K562 (cell line): Measurements from ENCODE around the gene HDAC7. TPM values are rescaled to one million over a fixed set of nuclear protein-coding genes. Genes with fewer than 3 reads are reported as not detected.

Experiments
- ATAC-seq: fragments of 200-7000 bp; cut with Tn5 transposase; 3 replicates; pipeline ENCODE4 v1.9.1; 2020; ENCODE audit warnings: moderate library complexity
- BruUV-seq: library from RNA; stranded (reverse); fragments of 400-500 nt; replicated peaks from 2 replicates; lab custom pipeline; 2021; lab: Mats Ljungman, UMichigan
- CTCF ChIA-PET: fragments of 300-600 bp; formaldehyde crosslinking; extraction: SDS; loops from one replicate; lab custom pipeline; 2021; ENCODE audit warnings: low intra/inter-chr PET ratio; lab: Yijun Ruan, JAX
- POLR2A ChIA-PET: fragments of 300-600, 350-650 bp; sonication (Branson Sonifier 250); formaldehyde crosslinking; extraction: SDS; loops from one replicate; lab custom pipeline; 2021; ENCODE audit warnings: antibody characterized with exemption, inconsistent platforms; lab: Yijun Ruan, JAX
- DNase-seq, 4 experiments: peaks; one replicate each; pipeline versions ENCODE4 v3.0.0 to v3.0.0-alpha.2; 2011 to 2018; ENCODE audit warnings: low spot score in 3 of 4, mixed read lengths in 3 of 4; ENCODE audit errors: extremely low read depth in 1 of 4
- FAIRE-seq: peaks from 2 replicates; lab custom pipeline; 2011; peaks lifted over from hg19 to GRCh38; lab: Jason Lieb, UNC
- H2AFZ ChIP-seq: 2 replicates; pipeline ENCODE4 v1.6.0; 2011; ENCODE audit warnings: low read depth, low read length, control low read depth, inconsistent platforms
- H3K27ac ChIP-seq: fragments of 200-600 bp; 3 replicates; pipeline ENCODE4 v1.8.0; 2011; ENCODE audit warnings: low read depth, mild to moderate bottlenecking, control low read depth, inconsistent platforms, low read length, moderate library complexity, mixed read lengths; ENCODE audit errors: extremely low read depth
- H3K27me3 ChIP-seq, 2 experiments: fragments of 300-600 bp in 1 of 2; 2 replicates in 1 of 2; 3 replicates in 1 of 2; pipeline versions ENCODE4 v1.6.0 to v1.8.0; 2011; ENCODE audit warnings: inconsistent platforms in 2 of 2, low read length in 2 of 2, mild to moderate bottlenecking in 1 of 2, mixed read lengths in 1 of 2, moderate library complexity in 1 of 2; ENCODE audit not compliant: control insufficient read depth in 2 of 2, insufficient read depth in 2 of 2
- H3K36me3 ChIP-seq: fragments of 300-600 bp; 3 replicates; pipeline ENCODE4 v1.8.0; 2011; ENCODE audit warnings: mild to moderate bottlenecking, low read length, inconsistent platforms; ENCODE audit not compliant: control insufficient read depth, insufficient read depth
- H3K4me1 ChIP-seq, 2 experiments: fragments of 200-600 bp in 1 of 2; replicated peaks in 1 of 2; 2 replicates in 1 of 2; 3 replicates in 1 of 2; pipeline versions ENCODE4 v1.5.1 to v1.8.0; 2011; ENCODE audit warnings: inconsistent platforms in 2 of 2, low read length in 2 of 2, mild to moderate bottlenecking in 1 of 2, mixed read lengths in 1 of 2, moderate library complexity in 1 of 2; ENCODE audit not compliant: control insufficient read depth in 2 of 2, insufficient read depth in 2 of 2
- H3K4me2 ChIP-seq: 2 replicates; pipeline ENCODE4 v1.6.1; 2011; ENCODE audit warnings: low read length, control low read depth, inconsistent platforms, mixed read lengths; ENCODE audit not compliant: insufficient read depth
- H3K4me3 ChIP-seq: fragments of 200-600 bp; sonication (generic), shearing (Covaris generic); 2 replicates; pipeline ENCODE4 v1.5.1; 2016; ENCODE audit warnings: control low read depth, inconsistent platforms
- H3K79me2 ChIP-seq: fragments of 200-600 bp; 3 replicates; pipeline ENCODE4 v1.8.0; 2011; ENCODE audit warnings: low read length, inconsistent platforms; ENCODE audit not compliant: control insufficient read depth, insufficient read depth
- H3K9ac ChIP-seq, 2 experiments: 2 replicates each; pipeline versions ENCODE4 v1.6.0 to v1.6.1; 2011; ENCODE audit warnings: low read depth in 2 of 2, low read length in 2 of 2, control low read depth in 1 of 2, inconsistent platforms in 1 of 2, mild to moderate bottlenecking in 1 of 2, mixed read lengths in 1 of 2; ENCODE audit not compliant: insufficient read depth in 1 of 2
- H3K9me1 ChIP-seq: one replicate; pipeline ENCODE4 v1.6.0; 2011; ENCODE audit warnings: inconsistent platforms, mild to moderate bottlenecking, low read length, moderate library complexity; ENCODE audit not compliant: control insufficient read depth, insufficient read depth
- H3K9me3 ChIP-seq: replicated peaks from 2 replicates; pipeline ENCODE4 v1.5.1; 2011; ENCODE audit warnings: low read depth, low read length, inconsistent platforms; ENCODE audit not compliant: control insufficient read depth, insufficient read depth
- H4K20me1 ChIP-seq: replicated peaks from 2 replicates; pipeline ENCODE4 v1.6.1; 2011; ENCODE audit warnings: low read length, inconsistent platforms, mixed read lengths; ENCODE audit not compliant: control insufficient read depth, insufficient read depth
- EP300 ChIP-seq: IDR thresholded peaks from 2 replicates; pipeline ENCODE4 v1.6.1; 2012; ENCODE audit warnings: low read length, improper control_type of control experiment
- ETS1 ChIP-seq: conservative IDR thresholded peaks from 2 replicates; pipeline ENCODE4 v1.6.1; 2011; ENCODE audit warnings: low read depth, mild to moderate bottlenecking, low read length; ENCODE audit not compliant: control insufficient read depth
- HMBOX1 ChIP-seq: sonication (generic); IDR thresholded peaks from 2 replicates; pipeline ENCODE4 v1.6.1; 2016
- KLF6 ChIP-seq: fragments of 250-450 bp; sonication (Bioruptor Pico); IDR thresholded peaks from 2 replicates; pipeline ENCODE4 v1.4.0; 2020; ENCODE audit warnings: mild to moderate bottlenecking, moderate library complexity, borderline replicate concordance
- POLR2A ChIP-seq: fragments of 450-650 bp; conservative IDR thresholded peaks from 2 replicates; pipeline ENCODE4 v1.6.1; 2016
- ZEB2 ChIP-seq: fragments of 450-650 bp; IDR thresholded peaks from 2 replicates; pipeline ENCODE4 v1.6.1; 2016
- ZNF12 ChIP-seq: sonication (generic); formaldehyde crosslinking; IDR thresholded peaks from 2 replicates; pipeline ENCODE4 v1.4.0; 2020; ENCODE audit warnings: mild to moderate bottlenecking, missing genetic modification reagents
- ZNF175 ChIP-seq: fragments of 200-800 bp; sonication (Bioruptor generic); IDR thresholded peaks from 2 replicates; pipeline ENCODE4 v1.6.1; 2016; ENCODE audit warnings: low read depth, mild to moderate bottlenecking, missing genetic modification characterization, missing compliant biosample characterization
- whole genome bisulfite sequencing: fragments of 100-300 bp; shearing (Covaris generic); methylation state at CpG from one replicate; pipeline ENCODE4 v1.1.6; 2016; ENCODE audit warnings: low coverage, mixed read lengths; ENCODE audit not compliant: insufficient coverage; ENCODE audit errors: missing lambda C conversion rate; 5-methylcytosine and 5-hydroxymethylcytosine counted together
- in situ Hi-C: fragments of 300-500 bp; cut with MboI; formaldehyde crosslinking; loops from 4 replicates; pipeline ENCODE4 v1.15.0; 2018; ENCODE audit warnings: inconsistent platforms, mixed read lengths
- intact Hi-C: fragments of 100-400 bp; cut with micrococcal nuclease; formaldehyde crosslinking; loops from 2 replicates; pipeline ENCODE4 v1.14.2; 2022
- polyA plus RNA-seq, 8 experiments: library from polyadenylated mRNA; depleted of rRNA in 4 of 8; stranded (reverse) in 5 of 8; unstranded in 3 of 8; fragments of >200 nt; fragmentation: Nextera tagmentation in 2 of 8; fragmentation: Illumina TruSeq in 1 of 8; extraction: Ambion mirVana in 2 of 8; extraction: Trizol in 1 of 8; gene quantifications; 2 replicates each; pipeline versions ENCODE4 v1.2.1 to v1.2.3, GENCODE V29; 2011 to 2014; ENCODE audit warnings: inconsistent platforms in 1 of 8, missing spikeins in 1 of 8
- total RNA-seq, 7 experiments: library from RNA; depleted of rRNA in 6 of 7; stranded (reverse); fragments of >200 nt in 6 of 7; fragmentation: Illumina TruSeq in 2 of 7; extraction: Trizol in 2 of 7; gene quantifications; 2 replicates each; pipeline versions ENCODE4 v1.2.1 to v1.2.3, GENCODE V29; 2011 to 2021; ENCODE audit warnings: low replicate concordance in 1 of 7
- TF ChIP-seq, protein P1 (sequence below), 3 experiments: IDR thresholded peaks in 2 of 3; conservative IDR thresholded peaks in 1 of 3; 2 replicates each; pipeline ENCODE4 v1.5.1; 2011 to 2012; ENCODE audit warnings: low read length in 3 of 3, mild to moderate bottlenecking in 3 of 3, control low read depth in 2 of 3, improper control_type of control experiment in 1 of 3, inconsistent platforms in 1 of 3, low read depth in 1 of 3, mixed read lengths in 1 of 3, moderate library complexity in 1 of 3; ENCODE audit not compliant: insufficient read depth in 2 of 3
- TF ChIP-seq, protein P2 (sequence below): sonication (generic); formaldehyde crosslinking; IDR thresholded peaks from 2 replicates; pipeline ENCODE4 v1.8.1; 2023; ENCODE audit warnings: mild to moderate bottlenecking, missing genetic modification reagents
- TF ChIP-seq, protein P3 (sequence below): fragments of 450-650 bp; IDR thresholded peaks from 2 replicates; pipeline ENCODE4 v1.7.1; 2018; ENCODE audit warnings: mild to moderate bottlenecking, low read depth; ENCODE audit not compliant: partially characterized antibody

Gene HDAC7
- total and polyA plus RNA-seq, 9 of the 15 experiments (the other 6 are each of a cell fraction or from before 2014, with no cell fraction given), result 2.5 to 129 (median 31.1) TPM

GRCh38 chr12:47752121-47752520 lies 67.6 kb downstream of the HDAC7 start (continued):
- TF ChIP-seq, protein P1, sequence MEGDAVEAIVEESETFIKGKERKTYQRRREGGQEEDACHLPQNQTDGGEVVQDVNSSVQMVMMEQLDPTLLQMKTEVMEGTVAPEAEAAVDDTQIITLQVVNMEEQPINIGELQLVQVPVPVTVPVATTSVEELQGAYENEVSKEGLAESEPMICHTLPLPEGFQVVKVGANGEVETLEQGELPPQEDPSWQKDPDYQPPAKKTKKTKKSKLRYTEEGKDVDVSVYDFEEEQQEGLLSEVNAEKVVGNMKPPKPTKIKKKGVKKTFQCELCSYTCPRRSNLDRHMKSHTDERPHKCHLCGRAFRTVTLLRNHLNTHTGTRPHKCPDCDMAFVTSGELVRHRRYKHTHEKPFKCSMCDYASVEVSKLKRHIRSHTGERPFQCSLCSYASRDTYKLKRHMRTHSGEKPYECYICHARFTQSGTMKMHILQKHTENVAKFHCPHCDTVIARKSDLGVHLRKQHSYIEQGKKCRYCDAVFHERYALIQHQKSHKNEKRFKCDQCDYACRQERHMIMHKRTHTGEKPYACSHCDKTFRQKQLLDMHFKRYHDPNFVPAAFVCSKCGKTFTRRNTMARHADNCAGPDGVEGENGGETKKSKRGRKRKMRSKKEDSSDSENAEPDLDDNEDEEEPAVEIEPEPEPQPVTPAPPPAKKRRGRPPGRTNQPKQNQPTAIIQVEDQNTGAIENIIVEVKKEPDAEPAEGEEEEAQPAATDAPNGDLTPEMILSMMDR (IDR thresholded peaks at IDR 0.05 in 2 of 3, conservative IDR thresholded peaks at IDR 0.05 in 1 of 3; ENCODE audit: insufficient read depth in 2 of 3, low read depth in 1 of 3, low read length in 3 of 3), result no peak

DNA sequence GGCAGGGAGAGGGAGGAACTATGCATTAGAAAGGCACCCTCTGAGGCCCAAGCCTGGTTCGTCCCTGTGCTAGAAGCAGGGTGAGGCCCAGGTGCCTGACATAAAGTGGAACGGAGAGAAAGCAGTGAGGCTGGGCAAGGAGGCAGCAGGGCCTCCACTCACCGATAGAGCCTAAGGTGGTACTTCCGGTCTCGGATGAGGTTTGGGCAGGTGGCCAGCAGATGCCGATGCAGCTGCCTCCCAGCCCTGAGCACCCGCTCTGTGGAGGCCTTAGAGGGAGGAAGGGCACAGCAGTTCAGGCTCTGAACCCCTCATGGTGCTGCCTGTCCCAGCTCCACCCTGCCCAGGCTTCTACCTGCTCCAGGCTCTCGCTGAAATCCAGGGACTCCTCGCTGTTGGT lies 68.1 kb downstream of the HDAC7 start:
- Histone ChIP-seq H3K79me2 (no peaks in the 10 kb centered on the region), H3K4me3 (no peak overlapping the region), H3K4me2 (no peak overlapping the region), H3K9ac (no peak overlapping the region; a peak in 1 of 4 replicates), H2AFZ (no peak overlapping the region), H3K27me3 (peaks cover 23 to 37% of the 10 kb centered on the region in 2 experiments; a peak in 4 of 5 replicates), H4K20me1 (no peaks in the 10 kb centered on the region), H3K36me3 (no peaks in the 10 kb centered on the region), H3K9me1 (no peaks in the 10 kb centered on the region), H3K9me3 (no peaks in the 10 kb centered on the region), H3K27ac (no peak overlapping the region), H3K4me1 (peaks cover 6 to 21% of the 10 kb centered on the region in 2 experiments; a peak in 2 of 5 replicates)
- ATAC-seq (no peak), DNase-seq (no peak), FAIRE-seq (no peak)
- CTCF ChIA-PET, result no interaction called here
- POLR2A ChIA-PET, result no interaction called here
- WGBS, result 51% methylated on average over 9 of the region's 9 CpGs
- no TSS peak for BruUV-seq
- TF ChIP-seq KLF6 (CRISPR knock-in tag) (no peak), POLR2A (no peak), ZNF12 (CRISPR knock-in tag) (no peak), ZEB2 (no peak), ETS1 (no peak), EP300 (no peak), HMBOX1 (no peak), ZNF175 (no peak)
- TF ChIP-seq, protein P2, sequence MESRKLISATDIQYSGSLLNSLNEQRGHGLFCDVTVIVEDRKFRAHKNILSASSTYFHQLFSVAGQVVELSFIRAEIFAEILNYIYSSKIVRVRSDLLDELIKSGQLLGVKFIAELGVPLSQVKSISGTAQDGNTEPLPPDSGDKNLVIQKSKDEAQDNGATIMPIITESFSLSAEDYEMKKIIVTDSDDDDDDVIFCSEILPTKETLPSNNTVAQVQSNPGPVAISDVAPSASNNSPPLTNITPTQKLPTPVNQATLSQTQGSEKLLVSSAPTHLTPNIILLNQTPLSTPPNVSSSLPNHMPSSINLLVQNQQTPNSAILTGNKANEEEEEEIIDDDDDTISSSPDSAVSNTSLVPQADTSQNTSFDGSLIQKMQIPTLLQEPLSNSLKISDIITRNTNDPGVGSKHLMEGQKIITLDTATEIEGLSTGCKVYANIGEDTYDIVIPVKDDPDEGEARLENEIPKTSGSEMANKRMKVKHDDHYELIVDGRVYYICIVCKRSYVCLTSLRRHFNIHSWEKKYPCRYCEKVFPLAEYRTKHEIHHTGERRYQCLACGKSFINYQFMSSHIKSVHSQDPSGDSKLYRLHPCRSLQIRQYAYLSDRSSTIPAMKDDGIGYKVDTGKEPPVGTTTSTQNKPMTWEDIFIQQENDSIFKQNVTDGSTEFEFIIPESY (CRISPR knock-in tag), result no peak
- TF ChIP-seq, protein P3, sequence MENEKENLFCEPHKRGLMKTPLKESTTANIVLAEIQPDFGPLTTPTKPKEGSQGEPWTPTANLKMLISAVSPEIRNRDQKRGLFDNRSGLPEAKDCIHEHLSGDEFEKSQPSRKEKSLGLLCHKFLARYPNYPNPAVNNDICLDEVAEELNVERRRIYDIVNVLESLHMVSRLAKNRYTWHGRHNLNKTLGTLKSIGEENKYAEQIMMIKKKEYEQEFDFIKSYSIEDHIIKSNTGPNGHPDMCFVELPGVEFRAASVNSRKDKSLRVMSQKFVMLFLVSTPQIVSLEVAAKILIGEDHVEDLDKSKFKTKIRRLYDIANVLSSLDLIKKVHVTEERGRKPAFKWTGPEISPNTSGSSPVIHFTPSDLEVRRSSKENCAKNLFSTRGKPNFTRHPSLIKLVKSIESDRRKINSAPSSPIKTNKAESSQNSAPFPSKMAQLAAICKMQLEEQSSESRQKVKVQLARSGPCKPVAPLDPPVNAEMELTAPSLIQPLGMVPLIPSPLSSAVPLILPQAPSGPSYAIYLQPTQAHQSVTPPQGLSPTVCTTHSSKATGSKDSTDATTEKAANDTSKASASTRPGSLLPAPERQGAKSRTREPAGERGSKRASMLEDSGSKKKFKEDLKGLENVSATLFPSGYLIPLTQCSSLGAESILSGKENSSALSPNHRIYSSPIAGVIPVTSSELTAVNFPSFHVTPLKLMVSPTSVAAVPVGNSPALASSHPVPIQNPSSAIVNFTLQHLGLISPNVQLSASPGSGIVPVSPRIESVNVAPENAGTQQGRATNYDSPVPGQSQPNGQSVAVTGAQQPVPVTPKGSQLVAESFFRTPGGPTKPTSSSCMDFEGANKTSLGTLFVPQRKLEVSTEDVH, result no peak
- intact Hi-C loops (no loop called here), in situ Hi-C loops (no loop called here)
